Thoracic aorta (tissue), 2 donors: ENCODE measurements around the gene HNRNPH1. TPM values are rescaled to one million over a fixed set of nuclear protein-coding genes. Genes with fewer than 3 reads are reported as not detected.

Source experiments
- ATAC-seq: fragments of 150-250 bp; one replicate; pipeline ENCODE4 v1.8.0; 2017; ENCODE audit warnings: low read depth; ENCODE audit not compliant: insufficient number of reproducible peaks, low FRiP score
- DNase-seq: peaks from one replicate; pipeline ENCODE4 v3.0.0-alpha.2; 2020; ENCODE audit warnings: low spot score
- H3K27ac ChIP-seq, 2 donors: fragments of 200-600 bp; sonication (generic); 1 replicate in 1 of 2; 2 replicates in 1 of 2; pipeline ENCODE4 v1.5.1; 2016; ENCODE audit warnings: mild to moderate bottlenecking in 2 of 2, moderate library complexity in 2 of 2
- H3K27me3 ChIP-seq: fragments of 200-600 bp; sonication (generic); replicated peaks from 2 replicates; pipeline ENCODE4 v1.6.0; 2016; ENCODE audit warnings: mild to moderate bottlenecking; ENCODE audit not compliant: insufficient read depth
- H3K36me3 ChIP-seq: fragments of 200-600 bp; sonication (generic); one replicate; pipeline ENCODE4 v1.5.1; 2016
- H3K4me1 ChIP-seq, 2 donors: fragments of 200-600 bp; sonication (generic); 1 replicate in 1 of 2; 2 replicates in 1 of 2; pipeline versions ENCODE4 v1.5.1 to v1.6.0; 2016; ENCODE audit warnings: low read depth in 2 of 2, mild to moderate bottlenecking in 1 of 2; ENCODE audit not compliant: control insufficient read depth in 1 of 2
- H3K4me3 ChIP-seq: fragments of 200-600 bp; sonication (generic); 2 replicates; pipeline ENCODE4 v1.5.1; 2016; ENCODE audit warnings: mild to moderate bottlenecking
- H3K9me3 ChIP-seq: fragments of 200-600 bp; sonication (generic); 2 replicates; pipeline ENCODE4 v1.5.1; 2016
- CTCF ChIP-seq: fragments of 200-600 bp; sonication (generic); IDR thresholded peaks from one replicate; pipeline ENCODE4 v1.5.1; 2019; ENCODE audit warnings: antibody characterized with exemption
- total RNA-seq, 2 donors: library from RNA; depleted of rRNA; stranded (reverse); fragments of >200 nt; gene quantifications; one replicate each; pipeline versions ENCODE4 v1.1.0 to v1.2.3, GENCODE V29; 2016

Gene HNRNPH1
- total RNA-seq, 2 donors from 2014 or later, result 442 to 785 TPM

- Histone ChIP-seq H3K27me3 (no peaks in the 10 kb centered on the region), H3K9me3 (no peaks in the 10 kb centered on the region), H3K27ac (no peak overlapping the region), H3K4me1 (peaks cover 0 to 4% of the 10 kb centered on the region in 2 donors), H3K4me3 (no peak overlapping the region), H3K36me3 (peaks cover 41% of the 10 kb centered on the region)
- TF ChIP-seq CTCF, result no peak
- ATAC-seq, result no peak
- DNase-seq, result no peak
These were observed 18.2 kb downstream of the HNRNPH1 start for GRCh38 chr5:179605026-179605833.

GRCh38 chr5:179603308-179603707 lies 20.2 kb downstream of the HNRNPH1 start:
- Histone ChIP-seq H3K27me3 (no peaks in the 10 kb centered on the region), H3K9me3 (no peaks in the 10 kb centered on the region), H3K36me3 (peaks cover 45% of the 10 kb centered on the region), H3K4me3 (no peak overlapping the region), H3K27ac (no peak overlapping the region), H3K4me1 (peaks cover 0 to 4% of the 10 kb centered on the region in 2 donors)
- ATAC-seq (no peak), DNase-seq (no peak)
- no peak for TF ChIP-seq CTCF

GRCh38 chr5:179601871-179602625 lies 21.4 kb downstream of the HNRNPH1 start:
- DNase-seq, result no peak
- Histone ChIP-seq H3K36me3 (peaks cover 54% of the 10 kb centered on the region), H3K27ac (no peak overlapping the region), H3K4me1 (peaks cover 0 to 4% of the 10 kb centered on the region in 2 donors), H3K4me3 (no peak overlapping the region), H3K9me3 (no peaks in the 10 kb centered on the region), H3K27me3 (no peaks in the 10 kb centered on the region)
- TF ChIP-seq CTCF, result no peak
- no peak for ATAC-seq

GRCh38 chr5:179599973-179600372 lies 23.5 kb downstream of the HNRNPH1 start:
- no peaks in the 10 kb centered on the region for H3K27me3 ChIP-seq
- no peaks in the 10 kb centered on the region for H3K4me1 ChIP-seq
- ATAC-seq, result no peak
- no peak overlapping the region for H3K27ac ChIP-seq
- no peak for DNase-seq
- H3K9me3 ChIP-seq, result no peaks in the 10 kb centered on the region
- peaks cover 55% of the 10 kb centered on the region for H3K36me3 ChIP-seq
- no peak overlapping the region for H3K4me3 ChIP-seq
- TF ChIP-seq CTCF, result no peak

GRCh38 chr5:179599566-179599965 lies 23.9 kb downstream of the HNRNPH1 start:
- ATAC-seq, result no peak
- Histone ChIP-seq H3K4me3 (no peak overlapping the region), H3K27me3 (no peaks in the 10 kb centered on the region), H3K27ac (no peak overlapping the region), H3K9me3 (no peaks in the 10 kb centered on the region), H3K36me3 (peaks cover 59% of the 10 kb centered on the region), H3K4me1 (no peaks in the 10 kb centered on the region)
- TF ChIP-seq CTCF, result no peak
- no peak for DNase-seq
